ENCODE measurements around the gene CSF2.

CSF2 gene

DNA sequence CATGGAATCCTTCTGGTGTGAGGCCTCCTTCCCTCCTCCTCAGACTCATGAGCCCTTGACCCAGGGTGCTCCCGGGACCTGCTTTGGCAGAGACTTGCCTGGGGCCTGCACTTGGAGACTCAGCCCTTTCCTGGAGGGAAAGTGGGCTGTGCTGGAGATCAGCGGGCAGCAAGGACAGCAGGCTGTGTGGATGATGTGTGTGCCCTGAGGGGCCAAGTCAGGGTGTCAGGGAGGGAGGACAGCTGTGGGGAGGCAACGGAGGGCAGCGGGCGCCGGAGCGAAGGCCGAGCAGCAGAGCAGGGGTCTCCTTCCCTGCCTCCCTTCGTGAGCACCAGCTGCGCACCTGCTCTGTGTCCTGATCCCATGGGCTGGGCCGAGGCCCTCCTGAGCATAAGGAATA lies 6.1 kb upstream of the CSF2 start:
- Mint-ChIP-seq H3K36me3 (ENCODE audit: insufficient read depth) (peaks cover 5% of the 10 kb centered on the region), H3K4me3 (no peak overlapping the region), H3K9me3 (no peaks in the 10 kb centered on the region), H3K4me1 (ENCODE audit: low read depth in 2 of 2) (peaks cover 25 to 44% of the 10 kb centered on the region in 2 donors), H3K27ac (peak overlapping the region; percentile 11 to 53), H3K27me3 (no peaks in the 10 kb centered on the region)
- ATAC-seq (replicated peaks) (no peak), DNase-seq (no peak)

DNA sequence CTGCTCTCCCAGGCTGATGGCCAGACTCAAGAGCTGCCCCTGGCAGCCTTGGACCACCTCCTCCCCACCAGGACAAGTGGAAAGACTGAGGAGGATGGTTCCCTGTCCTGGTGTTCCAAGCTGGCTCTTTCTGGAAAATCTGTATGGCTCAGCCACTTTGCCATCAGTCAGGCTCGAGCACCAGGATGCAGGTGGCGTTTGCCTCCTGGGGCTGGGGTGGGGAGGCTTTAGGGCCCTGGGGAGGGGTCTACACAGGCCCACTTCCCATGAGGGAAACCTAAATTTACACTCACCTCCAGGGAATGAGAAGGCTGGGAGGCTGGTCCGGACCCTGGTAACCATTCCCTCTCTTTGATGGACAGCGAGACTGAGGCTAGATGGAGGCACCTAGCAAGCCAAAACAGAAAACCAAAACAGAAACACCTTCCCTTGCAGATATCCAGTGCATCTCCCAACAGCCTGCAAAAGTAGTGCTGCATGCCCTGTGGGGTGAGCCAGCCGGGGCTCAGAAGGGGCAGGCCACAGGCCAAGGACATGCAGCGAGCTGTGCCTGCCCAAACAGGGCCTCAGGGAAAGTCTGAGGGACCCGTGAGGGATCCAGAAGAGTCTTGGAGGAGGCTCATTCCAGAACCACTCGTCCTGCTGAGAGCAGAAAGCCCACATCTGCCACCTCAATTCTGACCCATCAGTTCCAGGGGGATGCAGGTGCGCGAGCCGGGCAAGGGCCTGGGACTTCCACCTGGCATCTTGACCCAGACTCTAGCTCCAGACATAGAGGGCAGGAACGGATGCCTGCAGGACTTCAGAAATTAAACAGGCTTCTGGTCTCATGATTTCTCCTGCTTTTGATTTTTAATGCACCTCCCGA lies 5.4 kb upstream of the CSF2 start:
- Mint-ChIP-seq H3K9me3 (no peaks in the 10 kb centered on the region), H3K27me3 (no peaks in the 10 kb centered on the region), H3K36me3 (ENCODE audit: insufficient read depth) (peaks cover 5% of the 10 kb centered on the region), H3K4me3 (no peak overlapping the region), H3K27ac (peak overlapping the region in 1 of 2 donors; percentile 52), H3K4me1 (ENCODE audit: low read depth in 2 of 2) (peaks cover 25 to 47% of the 10 kb centered on the region in 2 donors)
- ATAC-seq (replicated peaks) (no peak), DNase-seq (no peak)

GRCh38 chr5:132069561-132069960 lies 4.0 kb upstream of the CSF2 start:
- no peaks in the 10 kb centered on the region for H3K27me3 Mint-ChIP-seq
- ATAC-seq (replicated peaks) (no peak), DNase-seq (no peak)
- H3K4me1 Mint-ChIP-seq (ENCODE audit: low read depth in 2 of 2), result peaks cover 21 to 48% of the 10 kb centered on the region in 2 donors
- H3K36me3 Mint-ChIP-seq (ENCODE audit: insufficient read depth), result no peaks in the 10 kb centered on the region
- peak overlapping the region in 1 of 2 donors; percentile 22 for H3K27ac Mint-ChIP-seq
- no peak overlapping the region for H3K4me3 Mint-ChIP-seq
- no peaks in the 10 kb centered on the region for H3K9me3 Mint-ChIP-seq

DNA sequence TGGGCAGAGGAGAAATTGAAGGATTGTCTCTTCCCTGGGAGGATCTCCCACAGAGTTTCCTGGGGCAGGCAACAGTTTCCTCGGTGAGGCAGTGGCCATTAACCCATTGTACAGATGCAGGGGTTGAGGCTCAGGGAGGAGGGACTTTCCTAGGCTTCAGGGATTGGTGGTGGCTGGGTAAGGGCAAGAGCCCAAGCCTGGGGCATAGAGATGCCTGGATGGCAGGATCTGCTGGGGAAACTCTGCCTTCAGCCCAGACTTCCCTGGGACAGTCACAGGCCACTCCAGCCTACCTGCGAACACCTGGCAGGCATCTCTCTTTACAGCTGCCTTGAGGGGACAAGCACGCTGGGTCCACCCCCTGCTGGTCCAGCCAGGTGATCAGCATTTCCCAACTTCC lies 3.6 kb upstream of the CSF2 start:
- ATAC-seq (replicated peaks) (no peak), DNase-seq (no peak)
- H3K27me3 Mint-ChIP-seq, result no peaks in the 10 kb centered on the region
- no peaks in the 10 kb centered on the region for H3K36me3 Mint-ChIP-seq (ENCODE audit: insufficient read depth)
- peak overlapping the region in 1 of 2 donors; percentile 62 for H3K27ac Mint-ChIP-seq
- peaks cover 19 to 47% of the 10 kb centered on the region in 2 donors for H3K4me1 Mint-ChIP-seq (ENCODE audit: low read depth in 2 of 2)
- no peaks in the 10 kb centered on the region for H3K9me3 Mint-ChIP-seq
- H3K4me3 Mint-ChIP-seq, result no peak overlapping the region

DNA sequence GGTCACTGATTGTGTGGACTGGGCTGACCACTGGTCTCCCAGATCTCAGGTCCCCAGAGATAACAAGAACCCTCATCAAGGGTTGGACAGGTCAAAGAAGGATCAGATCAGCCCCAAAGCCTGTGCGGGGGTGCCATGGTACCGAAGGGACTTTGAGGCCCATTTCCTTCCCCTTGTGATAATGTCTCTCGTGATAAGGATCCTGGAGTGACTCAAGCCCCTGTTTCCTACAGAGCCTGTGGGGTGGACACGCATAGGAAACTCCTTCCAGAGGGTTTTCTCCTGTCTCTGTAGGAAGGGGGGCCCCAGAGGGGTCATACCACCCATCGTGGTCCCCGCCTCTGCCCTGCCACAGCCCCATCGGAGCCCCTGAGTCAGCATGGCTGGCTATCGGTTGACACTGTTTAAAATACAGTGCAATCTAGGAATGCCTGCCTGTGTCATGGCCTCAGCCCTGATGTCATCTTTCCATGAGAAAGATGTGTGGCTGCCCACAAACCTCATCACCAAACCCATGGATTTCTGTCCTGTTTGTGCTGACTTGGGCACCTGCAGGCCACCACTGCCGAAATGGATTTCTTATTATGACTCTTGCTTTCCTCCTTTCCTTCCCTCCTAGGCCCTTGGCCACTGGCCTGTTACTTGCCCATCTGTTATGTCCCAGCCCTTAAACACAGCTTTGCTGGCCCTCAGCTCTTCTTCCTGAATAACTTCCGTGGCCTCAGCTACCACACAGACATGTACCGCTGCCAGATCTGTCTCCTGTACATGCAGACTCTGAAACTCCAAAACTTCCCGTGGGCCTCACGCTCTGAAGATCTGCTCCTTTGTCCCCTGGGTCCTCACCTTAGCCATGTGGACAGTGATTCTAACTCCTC lies 2.9 kb upstream of the CSF2 start:
- peaks cover 14 to 45% of the 10 kb centered on the region in 2 donors for H3K4me1 Mint-ChIP-seq (ENCODE audit: low read depth in 2 of 2)
- ATAC-seq (replicated peaks), result no peak
- no peaks in the 10 kb centered on the region for H3K36me3 Mint-ChIP-seq (ENCODE audit: insufficient read depth)
- no peak overlapping the region for H3K4me3 Mint-ChIP-seq
- peak overlapping the region; percentile 62 to 72 for H3K27ac Mint-ChIP-seq
- DNase-seq, result no peak
- no peaks in the 10 kb centered on the region for H3K27me3 Mint-ChIP-seq
- no peaks in the 10 kb centered on the region for H3K9me3 Mint-ChIP-seq

DNA sequence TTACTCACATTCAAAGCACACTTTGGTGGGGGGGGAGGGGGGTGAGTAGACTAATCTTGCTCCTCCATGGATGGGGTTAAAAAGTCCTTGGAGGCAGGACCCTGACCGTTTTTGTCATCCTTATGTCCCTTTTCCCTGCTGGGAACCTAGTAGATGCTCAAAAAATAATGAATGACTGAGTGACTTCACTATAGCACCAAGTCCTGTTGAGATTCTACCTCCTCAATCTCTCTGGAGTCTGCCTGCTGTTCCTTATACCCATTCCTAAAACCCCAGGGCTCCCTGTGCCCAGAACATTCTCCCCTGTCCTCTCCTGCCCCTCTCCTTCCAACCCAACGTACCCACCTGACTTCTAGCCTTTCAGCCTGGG lies 2.3 kb upstream of the CSF2 start:
- no peak for DNase-seq
- Mint-ChIP-seq H3K27me3 (no peaks in the 10 kb centered on the region), H3K9me3 (no peaks in the 10 kb centered on the region), H3K27ac (peak overlapping the region in 1 of 2 donors; percentile 72), H3K4me1 (ENCODE audit: low read depth in 2 of 2) (peaks cover 14 to 45% of the 10 kb centered on the region in 2 donors), H3K36me3 (ENCODE audit: insufficient read depth) (no peaks in the 10 kb centered on the region), H3K4me3 (no peak overlapping the region)
- no peak for ATAC-seq (replicated peaks)

GRCh38 chr5:132072070-132072469 lies 1.5 kb upstream of the CSF2 start:
- peaks cover 18 to 47% of the 10 kb centered on the region in 2 donors for H3K4me1 Mint-ChIP-seq (ENCODE audit: low read depth in 2 of 2)
- H3K27me3 Mint-ChIP-seq, result no peaks in the 10 kb centered on the region
- no peak overlapping the region for H3K4me3 Mint-ChIP-seq
- no peak for ATAC-seq (replicated peaks)
- H3K36me3 Mint-ChIP-seq (ENCODE audit: insufficient read depth), result no peaks in the 10 kb centered on the region
- H3K9me3 Mint-ChIP-seq, result no peaks in the 10 kb centered on the region
- DNase-seq, result no peak
- peak overlapping the region; percentile 70 to 72 for H3K27ac Mint-ChIP-seq

DNA sequence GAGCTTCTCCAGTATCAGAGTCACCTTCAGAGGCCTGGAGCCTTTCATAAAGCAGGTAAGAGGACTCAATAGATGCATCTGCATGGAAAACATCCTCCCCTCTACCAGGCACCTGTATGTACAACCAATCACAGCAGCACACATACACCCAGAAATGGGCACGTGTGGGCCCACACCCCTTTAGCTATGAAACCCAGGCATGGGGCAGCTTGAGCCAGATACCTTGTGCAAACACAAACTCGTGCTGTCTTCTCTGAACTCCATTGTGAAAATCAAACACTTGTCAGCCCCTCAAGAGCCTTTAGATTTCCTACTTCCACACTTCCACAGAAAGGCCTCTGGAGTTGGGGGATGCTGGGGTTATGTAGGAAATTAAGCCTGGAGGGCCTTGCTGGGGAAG lies 1.1 kb upstream of the CSF2 start:
- peaks cover 19 to 50% of the 10 kb centered on the region in 2 donors for H3K4me1 Mint-ChIP-seq (ENCODE audit: low read depth in 2 of 2)
- ATAC-seq (replicated peaks), result no peak
- DNase-seq, result no peak
- H3K36me3 Mint-ChIP-seq (ENCODE audit: insufficient read depth), result no peaks in the 10 kb centered on the region
- peak overlapping the region; percentile 19 to 70 for H3K27ac Mint-ChIP-seq
- no peaks in the 10 kb centered on the region for H3K27me3 Mint-ChIP-seq
- no peak overlapping the region for H3K4me3 Mint-ChIP-seq
- no peaks in the 10 kb centered on the region for H3K9me3 Mint-ChIP-seq

- no peaks in the 10 kb centered on the region for H3K36me3 Mint-ChIP-seq (ENCODE audit: insufficient read depth)
- H3K27ac Mint-ChIP-seq, result peak overlapping the region; percentile 17 to 62
- no peak for DNase-seq
- no peaks in the 10 kb centered on the region for H3K27me3 Mint-ChIP-seq
- H3K4me3 Mint-ChIP-seq, result peak overlapping the region in 1 of 2 donors; percentile 63
- no peaks in the 10 kb centered on the region for H3K9me3 Mint-ChIP-seq
- no peak for ATAC-seq (replicated peaks)
- H3K4me1 Mint-ChIP-seq (ENCODE audit: low read depth in 2 of 2), result peaks cover 17 to 48% of the 10 kb centered on the region in 2 donors
Measured at GRCh38 chr5:132074091-132074771, 642 bp downstream of the CSF2 start.

GRCh38 chr5:132074772-132075718 lies 1.5 kb downstream of the CSF2 start:
- ATAC-seq (replicated peaks), result peak; percentile 52
- Mint-ChIP-seq H3K9me3 (no peaks in the 10 kb centered on the region), H3K27me3 (no peaks in the 10 kb centered on the region), H3K4me3 (peak overlapping the region in 1 of 2 donors; percentile 5), H3K36me3 (ENCODE audit: insufficient read depth) (no peaks in the 10 kb centered on the region), H3K27ac (no peak overlapping the region), H3K4me1 (ENCODE audit: low read depth in 2 of 2) (peaks cover 15 to 48% of the 10 kb centered on the region in 2 donors)
- no peak for DNase-seq

DNA sequence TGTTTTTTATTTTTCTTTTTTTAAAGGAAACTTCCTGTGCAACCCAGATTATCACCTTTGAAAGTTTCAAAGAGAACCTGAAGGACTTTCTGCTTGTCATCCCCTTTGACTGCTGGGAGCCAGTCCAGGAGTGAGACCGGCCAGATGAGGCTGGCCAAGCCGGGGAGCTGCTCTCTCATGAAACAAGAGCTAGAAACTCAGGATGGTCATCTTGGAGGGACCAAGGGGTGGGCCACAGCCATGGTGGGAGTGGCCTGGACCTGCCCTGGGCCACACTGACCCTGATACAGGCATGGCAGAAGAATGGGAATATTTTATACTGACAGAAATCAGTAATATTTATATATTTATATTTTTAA lies 2.1 kb downstream of the CSF2 start:
- H3K9me3 Mint-ChIP-seq, result no peaks in the 10 kb centered on the region
- ATAC-seq (replicated peaks) (no peak), DNase-seq (no peak)
- peaks cover 15 to 51% of the 10 kb centered on the region in 2 donors for H3K4me1 Mint-ChIP-seq (ENCODE audit: low read depth in 2 of 2)
- no peak overlapping the region for H3K27ac Mint-ChIP-seq
- H3K27me3 Mint-ChIP-seq, result no peaks in the 10 kb centered on the region
- no peaks in the 10 kb centered on the region for H3K36me3 Mint-ChIP-seq (ENCODE audit: insufficient read depth)
- peak overlapping the region in 1 of 2 donors; percentile 5 for H3K4me3 Mint-ChIP-seq

DNA sequence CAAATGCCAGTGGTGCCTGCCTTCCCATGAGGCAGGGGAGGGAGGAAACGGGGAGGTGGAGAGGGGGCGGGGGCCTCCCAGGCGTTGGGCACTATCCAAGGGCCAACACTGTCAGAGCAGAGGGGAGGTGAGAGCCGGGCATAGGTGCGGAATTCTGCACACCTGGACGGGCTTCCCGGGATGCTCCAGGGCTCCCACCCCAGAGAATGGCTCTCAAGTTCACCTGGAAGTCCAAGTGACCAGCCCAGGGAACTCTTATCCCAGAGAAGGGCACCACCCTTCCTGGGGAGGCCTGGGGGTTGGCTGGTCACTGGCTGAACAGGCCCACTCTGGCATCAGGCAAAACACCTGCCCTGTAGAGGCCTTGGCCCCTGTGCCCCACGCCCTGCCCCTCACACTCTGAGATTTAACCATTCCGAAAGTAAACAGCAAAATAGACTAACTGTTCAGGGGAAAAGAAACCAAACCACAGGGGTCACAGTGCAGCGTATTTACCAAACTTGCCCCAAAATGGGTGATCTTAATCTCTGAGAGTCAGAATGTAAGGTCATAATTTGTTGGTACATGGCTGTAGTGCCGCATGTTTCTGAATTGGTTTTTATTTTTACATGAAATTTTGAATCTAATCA lies 2.7 kb downstream of the CSF2 start:
- no peak for DNase-seq
- Mint-ChIP-seq H3K4me3 (no peak overlapping the region), H3K27me3 (no peaks in the 10 kb centered on the region), H3K36me3 (ENCODE audit: insufficient read depth) (no peaks in the 10 kb centered on the region), H3K4me1 (ENCODE audit: low read depth in 2 of 2) (peaks cover 9 to 50% of the 10 kb centered on the region in 2 donors), H3K27ac (peak overlapping the region in 1 of 2 donors; percentile 70), H3K9me3 (no peaks in the 10 kb centered on the region)
- ATAC-seq (replicated peaks), result peak; percentile 64

Measured in effector memory CD8-positive, alpha-beta T cell (primary cell).